ENCODE measurements around the gene CD300A.
"Not testable (repeated sequence)": the region's sequence is repeated elsewhere in the genome, so short reads cannot be mapped to it uniquely, and the experiment has no call there.

CD300A gene

DNA sequence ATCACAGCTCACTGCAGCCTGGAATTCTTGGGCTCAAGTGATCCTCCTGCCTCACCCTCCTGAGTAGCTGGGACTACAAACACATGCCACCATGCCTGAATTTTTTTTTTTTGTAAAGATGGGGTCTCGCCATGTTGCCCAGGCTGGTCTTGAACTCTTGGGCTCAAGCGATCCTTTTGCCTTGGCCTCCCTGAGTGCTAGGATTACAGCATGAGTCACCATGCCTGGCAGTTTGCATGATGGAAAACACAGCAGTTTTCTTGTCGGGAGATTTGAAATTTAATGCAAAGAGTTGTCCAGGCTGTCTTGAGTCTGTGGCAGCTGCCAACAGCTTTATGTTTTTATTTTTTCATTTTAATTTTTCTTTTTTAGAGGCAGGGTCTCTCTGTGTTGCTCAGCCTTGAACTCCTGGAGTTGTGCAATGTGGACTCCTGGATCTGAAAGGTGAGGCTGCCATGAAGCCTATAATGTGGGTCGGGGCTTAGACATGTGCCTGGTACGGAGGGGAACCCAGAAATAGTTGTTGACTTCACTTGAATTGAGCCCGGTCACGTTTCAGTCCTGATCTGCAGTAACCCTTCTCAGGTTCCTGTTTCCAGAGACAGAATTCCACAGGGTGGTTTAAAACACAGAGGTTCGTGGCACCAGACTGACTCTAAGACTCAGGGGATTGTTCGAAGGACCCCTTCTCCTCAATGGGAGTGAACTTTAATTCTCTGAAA is 18.7 kb downstream of the CD300A start:
- peak in 1 of 2 experiments; percentile 6 for DNase-seq

DNA sequence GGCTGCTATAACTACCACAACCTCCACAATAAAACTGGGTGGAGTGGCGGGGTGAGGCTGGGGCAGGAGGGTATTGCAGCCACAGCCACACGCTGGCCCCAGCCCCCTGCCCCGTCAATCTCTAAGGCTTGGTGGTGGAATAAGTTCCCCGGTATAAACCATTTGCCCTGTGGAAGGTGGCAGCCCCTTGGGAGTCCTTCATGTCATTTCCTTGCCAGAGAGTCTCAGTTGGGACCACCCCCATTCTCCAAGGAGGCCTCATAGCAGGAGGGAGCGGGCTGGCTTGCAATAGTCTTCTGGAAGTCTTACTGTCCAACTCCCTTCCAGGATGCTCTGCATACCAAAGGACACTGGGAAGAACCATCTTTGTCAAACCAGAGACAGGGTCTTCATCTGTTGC is 19.4 kb downstream of the CD300A start:
- no peak for DNase-seq

DNA sequence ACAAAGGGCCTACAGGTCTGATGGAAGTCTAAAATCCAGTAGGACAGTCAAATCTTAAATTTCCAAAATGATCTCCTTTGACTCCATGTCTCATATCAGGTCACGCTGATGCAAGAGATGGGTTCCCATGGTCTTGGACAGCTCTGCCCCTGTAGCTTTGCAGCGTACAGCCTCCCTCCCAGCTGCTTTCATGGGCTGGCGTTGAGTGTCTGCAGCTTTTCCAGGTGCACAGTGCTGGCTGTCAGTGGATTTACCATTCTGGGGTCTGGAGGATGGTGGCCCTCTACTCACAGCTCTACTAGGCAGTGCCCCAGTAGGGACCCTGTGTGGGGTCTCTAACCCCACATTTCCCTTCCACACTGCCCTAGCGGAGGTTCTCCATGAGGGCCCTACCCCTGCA is 21.8 kb downstream of the CD300A start:
- peak in 1 of 2 experiments; percentile 10 for DNase-seq

DNA sequence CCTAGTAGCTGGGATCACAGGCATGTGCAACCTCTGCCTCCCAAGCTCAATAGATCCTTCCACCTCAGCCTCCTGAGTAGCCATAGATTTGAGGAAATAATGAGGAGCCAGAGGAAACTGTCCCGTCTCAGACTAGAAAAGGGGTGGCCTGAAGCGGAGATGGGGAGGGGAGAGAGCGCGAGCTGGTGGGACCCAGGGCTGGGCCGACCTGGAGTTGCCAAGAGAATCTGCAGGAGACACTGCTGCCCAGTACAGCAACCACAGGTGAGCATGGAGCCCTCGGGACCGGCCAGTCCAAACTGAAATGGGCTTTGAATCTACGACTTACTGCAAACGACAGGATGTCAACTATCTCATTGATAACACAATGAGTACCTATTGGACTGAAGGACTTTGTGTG is 24.3 kb downstream of the CD300A start:
- DNase-seq = peak in 1 of 2 experiments; percentile 11

DNA sequence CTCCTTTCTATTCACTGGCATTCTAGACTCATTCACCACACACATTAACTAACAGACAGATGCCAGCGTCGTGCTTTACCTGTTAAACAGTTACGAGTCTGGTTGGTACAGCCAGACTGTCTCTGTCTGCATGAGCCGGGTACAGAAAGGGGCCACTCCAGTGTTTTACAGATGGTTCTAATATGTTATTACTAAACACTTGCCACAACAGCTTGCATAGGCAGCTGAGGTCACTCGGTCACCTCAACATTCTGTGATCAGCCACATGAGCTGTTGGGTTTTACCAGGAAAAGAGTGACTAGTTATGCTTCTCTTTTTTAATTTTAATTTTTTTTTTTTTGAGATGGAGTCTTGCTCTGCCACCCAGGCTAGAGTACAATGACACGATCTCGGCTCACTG is 25.2 kb downstream of the CD300A start:
- peak in 1 of 2 experiments; percentile 16 for DNase-seq

DNA sequence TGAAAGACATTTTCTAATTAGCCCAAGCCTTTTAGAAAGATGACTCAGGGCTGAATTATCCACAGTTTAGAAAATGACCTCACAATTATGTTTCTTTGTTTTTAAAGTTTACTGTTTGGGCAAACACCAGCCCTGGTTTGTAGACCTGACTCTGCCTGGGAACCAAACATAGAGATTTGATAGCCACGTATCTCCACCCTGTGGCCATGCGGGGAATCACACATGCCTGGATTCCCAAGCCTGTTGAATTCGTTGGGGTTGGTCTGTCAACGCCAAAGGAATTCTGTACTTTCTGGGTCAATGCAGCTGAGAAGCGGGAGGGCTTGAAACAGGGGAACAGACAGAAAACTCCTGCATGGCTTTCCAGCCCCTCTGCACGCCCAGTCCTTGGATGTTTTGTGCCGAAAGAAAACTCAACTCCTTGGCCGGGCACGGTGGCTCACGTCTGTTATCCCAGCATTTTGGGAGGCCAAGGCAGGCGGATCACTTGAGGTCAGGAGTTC is 26.9 kb downstream of the CD300A start:
- peak; percentile 75 to 80 for DNase-seq

DNA sequence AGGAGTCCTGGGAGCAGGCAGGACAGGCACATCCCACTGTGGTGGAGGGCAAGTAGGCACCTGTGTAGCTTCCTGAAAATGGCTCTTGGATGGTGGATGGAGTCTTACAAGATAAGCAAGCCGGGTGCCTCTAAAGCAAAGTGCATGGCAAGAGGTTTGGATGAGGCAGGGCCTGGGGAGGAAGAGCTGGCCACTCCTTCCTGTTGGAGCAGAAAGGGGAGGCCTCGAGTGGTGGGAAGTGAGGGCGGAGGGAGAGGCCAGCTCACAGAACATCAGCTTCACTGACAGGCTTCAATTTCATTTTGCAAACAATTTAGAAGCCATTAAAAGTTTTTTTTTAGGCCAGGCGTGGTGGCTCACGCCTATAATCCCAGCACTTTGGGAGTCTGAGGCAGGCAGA is 31.0 kb downstream of the CD300A start:
- peak in 1 of 2 experiments; percentile 10 for DNase-seq

DNA sequence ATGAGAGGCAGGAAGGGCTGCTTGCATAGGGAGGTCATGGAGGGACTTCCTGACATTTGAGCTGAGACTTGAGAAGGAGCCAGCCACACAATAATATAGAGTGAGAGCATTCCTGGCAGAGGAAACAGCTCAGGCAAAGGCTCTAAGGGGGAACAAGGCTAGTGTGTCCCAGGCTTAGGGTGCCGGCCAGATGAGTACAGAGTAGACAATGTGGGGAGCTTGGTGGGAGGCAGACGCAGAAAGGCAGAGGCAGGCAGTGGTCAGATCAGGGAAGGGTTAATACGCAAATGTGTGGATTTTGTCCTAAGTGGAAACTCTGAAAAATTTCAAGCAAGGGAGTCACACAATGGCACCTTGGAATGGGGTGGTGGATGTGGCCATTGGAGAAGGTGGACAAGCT is 33.6 kb downstream of the CD300A start:
- DNase-seq = peak in 1 of 2 experiments; percentile 3

DNA sequence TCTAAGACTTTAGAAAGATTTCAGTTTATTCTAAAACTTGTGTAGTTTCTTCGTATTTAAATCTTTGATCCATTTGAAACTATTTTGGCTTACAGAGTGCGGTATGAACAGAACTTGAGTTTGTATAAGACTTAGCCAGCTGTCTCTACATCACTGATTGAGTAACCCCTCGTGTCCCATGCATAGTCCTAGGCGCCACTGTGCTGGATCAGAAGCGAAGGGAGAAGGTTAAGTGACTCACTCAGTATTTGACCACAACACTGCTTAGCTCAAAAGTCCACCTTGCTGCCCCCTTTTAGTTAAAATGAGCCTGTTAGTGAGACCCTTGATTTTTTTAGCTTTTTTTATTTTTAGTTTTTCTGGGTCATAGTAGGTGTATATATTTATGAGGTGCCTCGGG is 36.4 kb downstream of the CD300A start:
- peak in 1 of 2 experiments; percentile 1 for DNase-seq

DNA sequence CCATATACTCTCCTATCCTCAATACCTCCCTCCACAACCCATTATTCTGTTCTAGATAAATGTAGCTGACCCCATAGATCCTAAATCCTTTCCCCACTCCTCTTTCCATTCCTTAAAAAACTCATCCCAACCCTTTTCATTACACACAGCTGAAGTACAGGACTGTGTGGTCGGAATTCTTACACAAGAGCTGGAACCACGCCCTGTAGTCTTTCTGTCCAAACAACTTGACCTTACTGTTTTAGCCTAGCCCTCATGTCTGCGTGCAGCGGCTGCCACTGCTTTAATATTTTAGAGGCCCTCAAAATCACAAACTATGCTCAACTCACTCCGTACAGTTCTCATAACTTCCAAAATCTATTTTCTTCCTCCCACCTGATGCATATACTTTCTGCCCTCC is 37.5 kb downstream of the CD300A start:
- not testable (repeated sequence) for DNase-seq

DNA sequence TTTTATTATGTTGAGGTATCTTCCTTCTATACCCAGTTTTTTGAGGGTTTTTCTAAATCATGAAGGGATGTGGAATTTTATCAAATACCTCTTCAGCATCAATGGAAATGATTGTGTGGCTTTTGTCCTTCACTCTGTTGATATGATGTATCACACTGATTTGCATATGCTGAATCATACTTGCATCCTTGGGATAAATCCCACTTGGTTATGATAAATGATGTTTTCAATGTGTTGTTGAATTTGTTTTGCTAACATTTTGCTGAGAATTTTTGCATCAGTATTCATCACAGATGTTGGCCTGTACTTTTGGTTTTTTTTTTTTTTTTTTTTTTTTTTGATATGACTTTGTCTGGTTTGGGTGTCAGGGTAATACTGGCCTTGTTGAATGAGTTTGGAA is 41.7 kb downstream of the CD300A start:
- DNase-seq = no peak

DNA sequence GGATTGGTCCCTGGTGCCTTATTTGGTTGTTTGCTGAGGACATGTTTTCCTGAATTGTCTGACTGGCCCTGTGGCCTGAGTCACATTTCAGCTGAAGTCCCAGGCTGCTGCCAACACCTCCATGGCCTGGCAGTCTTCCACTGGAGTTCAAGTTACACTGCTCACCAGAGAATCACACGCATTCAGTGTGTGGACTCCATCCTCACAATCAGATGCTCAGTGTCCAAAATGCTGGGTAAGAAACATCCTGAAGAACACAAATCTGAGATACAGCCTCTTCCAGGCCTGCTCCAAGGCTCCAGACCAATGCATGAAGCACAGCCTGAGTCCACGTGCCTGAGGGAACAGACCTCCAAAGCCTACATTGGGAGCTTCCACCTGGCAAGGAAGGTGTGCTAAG is 45.6 kb downstream of the CD300A start:
- no peak for DNase-seq

DNA sequence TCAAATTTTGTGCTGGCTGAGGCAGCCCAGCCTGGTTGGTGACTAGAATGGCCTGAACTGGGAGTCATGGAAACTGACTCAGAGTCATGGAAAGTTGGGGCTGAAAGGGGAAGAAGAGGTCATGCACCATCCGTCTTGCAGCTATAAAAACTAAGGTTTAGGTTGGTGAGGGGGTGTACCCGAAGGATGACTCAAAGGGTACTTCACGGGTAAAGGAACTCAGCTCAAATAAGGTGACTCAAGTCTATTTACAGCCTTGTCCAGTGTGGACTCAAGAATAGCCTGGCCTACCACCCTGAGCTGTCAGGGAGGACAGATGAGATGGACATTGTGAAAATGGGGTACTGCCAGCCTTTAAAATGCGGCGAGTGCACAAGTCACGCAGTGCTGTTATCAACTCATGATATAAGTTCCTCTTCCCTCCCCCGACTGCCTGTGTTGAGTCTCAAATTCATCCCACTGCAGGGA is 46.2 kb downstream of the CD300A start:
- DNase-seq = peak; percentile 63 to 67

DNA sequence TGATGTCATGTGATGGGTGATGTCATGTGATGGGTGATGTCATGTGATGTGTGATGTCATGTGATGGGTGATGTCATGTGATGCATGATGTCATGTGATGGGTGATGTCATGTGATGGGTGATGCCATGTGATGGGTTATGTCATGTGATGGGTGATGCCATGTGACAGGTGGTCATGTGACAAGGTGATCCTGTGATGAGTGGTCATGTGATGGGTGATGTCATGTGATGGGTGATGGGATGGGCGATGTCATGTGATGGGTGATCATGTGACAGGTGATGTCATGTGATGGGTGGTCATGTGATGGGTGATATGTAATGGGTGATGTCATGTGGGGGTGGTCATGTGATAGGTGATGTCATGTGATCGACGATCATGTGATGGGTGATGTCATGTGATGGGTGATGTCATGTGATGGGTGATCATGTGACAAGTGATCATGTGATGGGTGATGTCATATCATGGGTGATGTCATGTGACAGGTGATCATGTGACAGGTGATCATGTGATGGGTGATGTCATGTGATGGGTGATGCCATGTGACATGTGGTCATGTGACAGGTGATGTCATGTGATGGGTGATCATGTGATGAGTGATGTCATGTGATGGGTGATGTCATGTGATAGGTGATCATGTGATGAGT is 47.7 kb downstream of the CD300A start:
- DNase-seq = peak; percentile 61 to 65

DNA sequence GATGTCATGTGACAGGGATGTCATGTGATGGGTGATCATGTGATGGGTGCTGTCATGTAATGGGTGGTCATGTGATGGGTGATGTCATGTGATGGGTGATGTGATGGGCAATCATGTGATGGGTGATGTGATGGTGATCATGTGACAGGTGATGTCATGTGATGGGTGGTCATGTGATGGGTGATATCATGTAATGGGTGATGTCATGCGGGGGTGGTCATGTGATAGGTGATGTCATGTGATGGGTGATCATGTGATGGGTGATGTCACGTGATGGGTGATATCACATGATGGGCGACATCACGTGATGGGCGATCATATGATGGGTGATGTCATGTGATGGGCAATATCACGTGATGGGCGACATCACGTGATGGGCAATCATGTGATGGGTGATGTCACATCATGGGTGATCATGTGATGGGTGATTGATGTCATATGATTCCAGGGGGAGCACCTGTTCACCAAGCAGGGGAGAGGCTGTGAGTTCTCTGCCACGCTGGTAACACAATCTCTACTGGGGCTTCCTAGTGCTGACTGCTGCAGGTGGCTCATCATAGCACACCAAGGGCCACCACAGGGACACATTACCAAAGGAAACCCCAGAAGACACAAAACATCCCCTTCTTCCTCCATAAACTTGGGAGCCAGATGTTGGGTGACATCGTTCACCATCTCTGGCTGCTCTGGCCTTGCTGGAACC is 48.3 kb downstream of the CD300A start:
- peak; percentile 51 to 52 for DNase-seq

DNA sequence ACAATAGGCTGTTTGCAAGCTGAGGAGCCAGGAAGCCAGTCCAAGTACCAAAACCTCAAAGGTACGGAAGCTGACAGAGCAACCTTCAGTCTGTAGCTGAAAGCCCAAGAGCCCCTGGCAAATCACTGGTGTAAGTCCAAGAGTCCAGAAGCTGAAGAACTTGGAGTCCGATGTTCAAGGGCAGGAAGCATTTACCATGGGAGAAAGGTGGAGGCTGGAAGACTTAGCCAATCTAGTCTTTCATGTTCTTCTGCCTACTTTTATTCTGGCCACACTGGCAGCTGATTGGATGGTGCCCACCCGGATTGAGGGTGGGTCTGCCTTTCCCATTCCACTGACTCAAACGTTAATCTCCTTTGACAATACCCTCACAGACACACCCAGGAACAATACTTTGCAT is 49.5 kb downstream of the CD300A start:
- DNase-seq = no peak

DNA sequence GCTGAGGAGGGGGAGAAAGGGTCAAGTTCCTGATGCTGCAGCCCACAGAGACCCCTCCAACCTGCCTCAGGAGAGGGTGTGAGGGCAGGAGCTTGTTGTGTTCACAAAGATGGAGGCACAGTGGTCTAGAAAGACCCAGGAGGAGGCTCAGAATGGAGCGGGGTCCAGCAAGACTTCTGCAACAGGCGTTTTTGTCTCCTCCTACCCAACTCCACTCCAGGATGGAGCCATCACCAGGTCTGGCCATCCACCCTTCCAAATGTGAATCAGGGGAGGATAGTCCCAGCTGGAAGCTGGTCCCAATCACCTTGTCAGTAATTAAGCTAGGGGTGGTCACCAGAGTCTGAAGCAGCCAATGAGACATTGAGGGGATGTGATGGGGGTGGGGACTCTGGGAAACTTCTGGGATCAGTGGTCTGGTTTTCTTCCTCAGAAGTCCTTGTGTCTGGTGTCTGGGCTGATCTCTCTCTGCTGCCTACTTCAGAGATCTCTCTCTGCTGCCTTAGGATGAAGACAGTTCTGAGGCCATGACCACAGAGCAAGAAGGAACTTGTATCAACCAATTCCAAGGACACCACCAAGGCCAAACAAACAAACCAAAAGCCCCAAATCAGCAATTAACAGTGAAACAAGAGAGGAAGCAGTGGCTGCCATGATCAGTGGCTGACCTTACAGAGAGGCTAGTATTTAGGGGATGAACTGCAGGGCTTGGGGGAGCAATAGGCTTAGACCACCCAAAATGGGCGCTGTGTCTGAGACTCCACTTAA is 50.3 kb downstream of the CD300A start:
- DNase-seq = no peak

DNA sequence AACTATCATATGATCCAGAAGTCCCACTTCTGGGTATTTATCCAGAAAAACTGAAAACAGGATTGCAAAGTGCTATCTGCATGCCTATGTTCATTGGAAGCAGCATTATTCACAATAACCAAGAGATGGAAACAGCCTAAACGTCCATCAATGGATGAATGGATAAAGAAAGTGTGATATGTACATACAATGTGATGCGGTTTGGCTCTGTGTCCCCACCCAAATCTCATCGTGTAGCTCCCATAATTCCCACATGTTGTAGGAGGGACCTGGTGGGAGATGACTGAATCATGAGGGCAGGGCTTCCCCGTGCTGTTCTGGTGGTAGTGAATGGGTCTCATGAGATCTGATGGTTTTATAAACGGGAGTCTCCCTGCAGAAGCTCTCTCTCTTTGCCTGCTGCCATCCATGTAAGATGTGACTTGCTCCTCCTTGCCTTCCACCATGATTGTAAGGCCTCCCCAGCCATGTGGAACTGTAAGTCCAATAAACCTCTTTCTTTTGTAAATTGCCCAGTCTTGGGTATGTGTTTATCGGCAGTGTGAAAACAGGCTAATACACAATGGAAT is 52.1 kb downstream of the CD300A start:
- DNase-seq = not testable (repeated sequence)

DNA sequence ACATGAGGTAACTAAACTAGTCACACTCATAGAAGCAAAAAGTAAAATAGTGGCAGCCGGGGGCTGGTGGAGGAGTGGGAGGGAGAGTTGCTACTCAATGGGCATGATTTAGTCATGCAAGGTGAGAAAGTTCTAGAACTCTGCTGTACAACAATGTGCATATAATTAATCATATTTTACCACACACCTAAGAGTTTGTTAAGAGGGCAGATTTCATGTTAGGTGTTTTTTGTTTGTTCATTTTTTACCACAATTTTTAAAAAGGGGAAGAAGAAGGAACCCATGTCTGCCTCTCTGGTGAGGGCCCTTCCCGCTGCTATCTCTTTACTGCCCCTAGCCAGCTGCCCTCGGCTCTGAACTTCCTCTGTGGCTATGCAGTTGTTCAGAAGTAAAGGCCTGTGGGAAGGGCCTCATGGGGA is 53.6 kb downstream of the CD300A start:
- DNase-seq = peak in 1 of 2 experiments; percentile 48

DNA sequence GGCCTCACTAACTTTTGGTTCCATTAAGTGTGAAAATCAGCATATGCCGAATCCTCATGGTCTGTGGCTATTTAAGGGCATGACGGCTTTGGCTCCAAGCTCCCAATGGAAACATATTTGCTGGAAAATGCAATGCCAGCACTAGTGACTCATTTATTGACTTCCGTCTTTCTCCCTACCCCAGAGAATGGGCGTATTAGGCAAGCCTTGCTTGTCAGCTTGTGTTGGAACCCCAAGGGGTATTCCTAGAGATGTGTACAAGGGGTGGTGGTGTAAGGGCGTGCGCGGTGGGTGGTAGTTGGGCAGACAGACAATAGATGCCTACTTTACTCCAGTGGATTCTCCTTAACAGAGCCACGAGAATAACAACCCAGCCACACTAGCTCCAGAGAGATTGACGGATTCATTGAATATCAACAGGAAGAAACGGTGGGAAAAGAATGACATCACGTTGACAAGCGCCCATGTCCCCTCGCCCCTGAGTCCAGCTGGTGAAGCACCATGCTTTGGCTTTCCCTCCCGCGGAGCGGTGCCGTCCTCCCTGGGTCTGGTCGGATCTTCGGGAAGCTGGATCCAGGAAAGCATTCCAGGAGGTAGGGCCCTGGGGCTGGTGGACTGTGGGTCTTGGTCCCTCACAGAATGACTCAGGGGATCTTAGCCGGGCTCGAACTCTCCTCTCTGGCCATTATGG is 54.5 kb downstream of the CD300A start:
- DNase-seq = no peak

DNA sequence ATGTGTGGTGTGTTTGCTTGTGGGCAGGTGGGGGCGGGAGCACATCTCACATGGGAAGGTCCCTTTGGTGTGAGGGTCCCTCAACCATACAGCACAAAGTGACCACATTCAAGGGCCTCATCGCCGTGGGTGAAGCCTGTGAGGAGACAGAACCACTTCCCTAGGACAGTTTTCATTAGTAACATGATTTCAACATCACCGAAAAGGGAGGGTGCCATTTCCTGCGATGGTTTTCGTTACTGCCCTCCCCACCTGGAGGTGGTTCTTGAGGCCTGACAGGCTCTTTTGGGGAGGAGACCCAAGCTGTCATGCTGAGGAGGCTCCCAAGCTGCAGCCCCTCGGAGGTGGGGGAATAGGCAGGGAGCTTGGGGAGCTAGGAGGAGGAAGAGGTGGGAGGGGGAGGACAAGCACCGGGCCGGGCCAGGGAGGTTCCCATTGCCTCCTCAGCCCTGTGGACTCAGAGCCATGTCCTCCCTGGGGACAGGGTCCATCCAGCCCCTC is 55.3 kb downstream of the CD300A start:
- DNase-seq = peak in 1 of 2 experiments; percentile 39
